ENCODE measurements around the gene PIH1D2. TPM values are rescaled to one million over a fixed set of nuclear protein-coding genes. Genes with fewer than 3 reads are reported as not detected.
"Not testable (repeated sequence)": the region's sequence is repeated elsewhere in the genome, so short reads cannot be mapped to it uniquely, and the experiment has no call there.

Gene PIH1D2
- total RNA-seq, 1 donor from 2014 or later: 2.3 TPM

DNA sequence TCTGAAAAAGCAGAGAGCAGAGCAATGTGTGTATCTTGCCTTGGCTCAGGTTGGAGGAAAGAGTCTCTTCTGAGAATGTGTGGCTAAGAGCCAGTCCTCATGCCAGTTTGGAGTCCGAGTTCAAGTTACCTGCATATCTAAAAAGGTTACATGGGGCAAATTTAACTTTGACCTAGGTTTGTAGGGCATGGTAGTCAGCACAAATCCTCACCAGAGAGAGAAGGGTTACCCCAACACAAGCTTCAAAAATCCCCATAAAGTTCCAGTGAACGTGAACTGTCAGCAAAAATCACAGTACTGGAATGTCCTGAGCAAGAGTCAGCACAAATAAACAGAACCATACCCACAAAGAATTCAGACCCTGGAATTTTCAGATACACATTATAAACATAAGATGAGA, 26.6 kb upstream of the PIH1D2 start:
- Mint-ChIP-seq H3K4me3 (ENCODE audit: unreplicated experiment) (no peak overlapping the region), H3K4me1 (ENCODE audit: unreplicated experiment) (peaks cover 24% of the 10 kb centered on the region), H3K27ac (ENCODE audit: unreplicated experiment) (peak overlapping the region; percentile 95), H3K9me3 (ENCODE audit: unreplicated experiment) (no peaks in the 10 kb centered on the region), H3K36me3 (ENCODE audit: unreplicated experiment) (peaks cover 8% of the 10 kb centered on the region), H3K27me3 (ENCODE audit: unreplicated experiment) (no peaks in the 10 kb centered on the region)
- no peak for DNase-seq (ENCODE audit: extremely low spot score, unreplicated experiment)
- TF ChIP-seq CTCF (IDR thresholded peaks at IDR 0.05): no peak

DNA sequence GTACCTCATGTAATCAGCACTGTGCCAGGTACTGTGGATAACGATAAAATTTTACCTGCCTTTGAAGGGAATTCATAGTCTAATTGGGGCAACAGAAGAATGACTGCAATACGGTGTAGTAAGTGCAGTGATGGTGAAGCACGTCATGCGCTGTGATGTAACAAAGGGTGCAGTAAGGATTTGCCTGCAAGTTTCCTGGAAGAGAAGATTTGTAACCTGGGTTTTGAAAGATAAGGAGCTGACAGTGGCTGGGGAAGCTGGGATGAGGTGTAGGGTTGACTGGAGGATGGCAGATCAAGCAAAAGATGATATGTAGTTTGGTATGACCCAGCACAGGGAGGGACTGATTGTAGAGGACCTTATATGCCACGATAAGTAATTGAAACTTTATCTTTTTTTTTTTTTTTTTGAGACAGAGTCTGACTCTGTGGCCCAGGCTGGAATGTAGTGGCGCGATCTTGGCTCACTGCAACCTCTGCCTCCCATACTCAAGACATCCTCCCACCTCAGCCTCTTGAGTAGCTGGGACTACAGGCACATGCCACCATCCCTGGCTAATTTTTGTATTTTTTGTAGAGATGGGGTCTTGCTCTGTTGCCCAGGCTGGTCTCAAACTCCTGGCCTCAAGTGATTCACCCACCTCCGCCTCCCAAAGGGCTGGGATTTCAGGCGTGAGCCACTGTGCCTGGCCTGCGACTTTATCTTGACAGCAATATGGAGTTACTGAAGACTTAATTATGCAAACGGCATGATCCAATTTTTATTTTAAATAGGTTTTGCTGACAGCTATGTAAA, 24.1 kb upstream of the PIH1D2 start:
- Mint-ChIP-seq H3K36me3 (ENCODE audit: unreplicated experiment) (peaks cover 14% of the 10 kb centered on the region), H3K4me1 (ENCODE audit: unreplicated experiment) (peaks cover 24% of the 10 kb centered on the region), H3K27ac (ENCODE audit: unreplicated experiment) (no peak overlapping the region), H3K4me3 (ENCODE audit: unreplicated experiment) (no peak overlapping the region), H3K27me3 (ENCODE audit: unreplicated experiment) (no peaks in the 10 kb centered on the region), H3K9me3 (ENCODE audit: unreplicated experiment) (no peaks in the 10 kb centered on the region)
- DNase-seq (ENCODE audit: extremely low spot score, unreplicated experiment): no peak
- TF ChIP-seq CTCF (IDR thresholded peaks at IDR 0.05): no peak

DNA sequence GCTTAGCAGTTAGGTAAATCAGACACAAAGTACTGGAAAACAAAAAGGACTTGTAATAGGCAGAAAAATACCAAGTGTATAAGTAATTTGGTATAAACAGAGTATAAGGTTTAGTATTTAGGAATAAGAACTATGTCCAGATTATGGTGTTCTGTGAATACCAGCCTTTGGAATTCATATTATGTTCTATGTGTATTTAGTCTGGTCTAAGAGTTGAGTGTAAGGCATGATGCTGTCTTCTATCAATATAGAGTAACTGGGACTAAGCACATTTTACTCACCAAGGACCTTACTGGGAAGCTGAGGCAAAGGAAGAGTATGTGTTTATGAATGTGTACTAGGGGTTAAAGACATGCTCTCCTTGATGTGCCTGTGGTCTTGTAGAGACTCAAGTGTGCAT, 22.4 kb upstream of the PIH1D2 start:
- peaks cover 28% of the 10 kb centered on the region for H3K36me3 Mint-ChIP-seq (ENCODE audit: unreplicated experiment)
- no peak overlapping the region for H3K27ac Mint-ChIP-seq (ENCODE audit: unreplicated experiment)

GRCh38 chr11:112095302-112095701, 21.5 kb upstream of the PIH1D2 start:
- peaks cover 33% of the 10 kb centered on the region for H3K36me3 Mint-ChIP-seq (ENCODE audit: unreplicated experiment)
- not testable (repeated sequence) for H3K4me1 Mint-ChIP-seq (ENCODE audit: unreplicated experiment); H3K27me3 Mint-ChIP-seq (ENCODE audit: unreplicated experiment); DNase-seq (ENCODE audit: extremely low spot score, unreplicated experiment); H3K27ac Mint-ChIP-seq (ENCODE audit: unreplicated experiment); H3K9me3 Mint-ChIP-seq (ENCODE audit: unreplicated experiment); H3K4me3 Mint-ChIP-seq (ENCODE audit: unreplicated experiment)

More for the DNA sequence above, 22.4 kb upstream of the PIH1D2 start:
- no peak overlapping the region for H3K4me3 Mint-ChIP-seq (ENCODE audit: unreplicated experiment)
- peaks cover 18% of the 10 kb centered on the region for H3K4me1 Mint-ChIP-seq (ENCODE audit: unreplicated experiment)
- no peak for DNase-seq (ENCODE audit: extremely low spot score, unreplicated experiment)
- no peak for TF ChIP-seq CTCF (IDR thresholded peaks at IDR 0.05)
- no peaks in the 10 kb centered on the region for H3K9me3 Mint-ChIP-seq (ENCODE audit: unreplicated experiment)
- H3K27me3 Mint-ChIP-seq (ENCODE audit: unreplicated experiment): no peaks in the 10 kb centered on the region

- Mint-ChIP-seq H3K4me1 (ENCODE audit: unreplicated experiment) (peaks cover 41% of the 10 kb centered on the region), H3K27me3 (ENCODE audit: unreplicated experiment) (no peaks in the 10 kb centered on the region), H3K4me3 (ENCODE audit: unreplicated experiment) (peak overlapping the region; percentile 99), H3K36me3 (ENCODE audit: unreplicated experiment) (peaks cover 56% of the 10 kb centered on the region), H3K9me3 (ENCODE audit: unreplicated experiment) (no peaks in the 10 kb centered on the region), H3K27ac (ENCODE audit: unreplicated experiment) (peak overlapping the region; percentile 96)
- DNase-seq (ENCODE audit: extremely low spot score, unreplicated experiment): no peak
- TF ChIP-seq CTCF (IDR thresholded peaks at IDR 0.05): no peak
Observed at GRCh38 chr11:112087212-112087611, 13.4 kb upstream of the PIH1D2 start.
